Measurements from ENCODE around the gene NCAM2.

- TF ChIP-seq CTCF (IDR thresholded peaks at IDR 0.05; ENCODE audit: poor library complexity, severe bottlenecking) (no peak), MXI1 (conservative IDR thresholded peaks at IDR 0.05; ENCODE audit: poor library complexity, severe bottlenecking) (no peak), EP300 (conservative IDR thresholded peaks at IDR 0.05; ENCODE audit: poor library complexity, severe bottlenecking) (no peak), EZH2 (IDR thresholded peaks at IDR 0.05; ENCODE audit: borderline replicate concordance, insufficient read depth, low read length, poor library complexity, severe bottlenecking) (no peak), POLR2AphosphoS5 (IDR thresholded peaks at IDR 0.05) (no peak), RAD21 (conservative IDR thresholded peaks at IDR 0.05) (no peak), REST (IDR thresholded peaks at IDR 0.05; ENCODE audit: borderline replicate concordance) (no peak), SMC3 (conservative IDR thresholded peaks at IDR 0.05; ENCODE audit: poor library complexity) (no peak), TAF1 (IDR thresholded peaks at IDR 0.05; ENCODE audit: low read depth) (no peak)
Observed at GRCh38 chr21:21396424-21396823, 398.2 kb downstream of the NCAM2 start.
